Activated CD8-positive, alpha-beta T cell treated with anti-CD3 and anti-CD28 coated beads for 36 hours (primary cell): ENCODE measurements around the gene CCDC91. TPM values are rescaled to one million over a fixed set of nuclear protein-coding genes. Genes with fewer than 3 reads are reported as not detected.
A peak's percentile ranks its signal among the peaks of the same experiment; 100 is the strongest.

Experiments
- ATAC-seq: fragments of 200-7000 bp; cut with Tn5 transposase; one replicate; pipeline ENCODE4 v1.10.0; 2021; ENCODE audit warnings: mild to moderate bottlenecking, moderate library complexity
- CTCF ChIA-PET: fragments of 350-600 bp; sonication (Branson Sonifier 250); formaldehyde crosslinking; loops from one replicate; lab custom pipeline; 2021; ENCODE audit warnings: antibody characterized with exemption; lab: Charles Lee
- POLR2A ChIA-PET: fragments of 350-600 bp; sonication (Branson Sonifier 250); formaldehyde crosslinking; loops from one replicate; lab custom pipeline; 2021; ENCODE audit warnings: antibody characterized with exemption; lab: Charles Lee
- DNase-seq: peaks from one replicate; pipeline ENCODE4 v3.0.0-alpha.2; 2020
- H3K27ac Mint-ChIP-seq: one replicate; pipeline ENCODE4 v1.8.0; 2021; ENCODE audit warnings: mild to moderate bottlenecking, mixed read lengths
- H3K27me3 Mint-ChIP-seq: one replicate; pipeline ENCODE4 v1.8.0; 2021; ENCODE audit warnings: mixed read lengths
- H3K36me3 Mint-ChIP-seq: one replicate; pipeline ENCODE4 v1.8.0; 2021; ENCODE audit warnings: low read depth, mixed read lengths
- H3K4me1 Mint-ChIP-seq: one replicate; pipeline ENCODE4 v1.8.0; 2021; ENCODE audit warnings: low read depth, mixed read lengths
- H3K4me3 Mint-ChIP-seq: one replicate; pipeline ENCODE4 v1.8.0; 2021; ENCODE audit warnings: mild to moderate bottlenecking, moderate library complexity, mixed read lengths
- H3K9me3 Mint-ChIP-seq: one replicate; pipeline ENCODE4 v1.8.0; 2021; ENCODE audit warnings: mixed read lengths
- intact Hi-C: fragments of 100-400 bp; cut with micrococcal nuclease; formaldehyde crosslinking; loops from one replicate; pipeline ENCODE4 v1.10.0; 2022
- total RNA-seq, 2 experiments: library from RNA; stranded (reverse); gene quantifications; one replicate each; pipeline ENCODE4 v1.2.3, GENCODE V29; 2021
- TF ChIP-seq, protein P1 (sequence below): fragments of 200-600 bp; IDR thresholded peaks from one replicate; pipeline ENCODE4 v1.8.0; 2022; ENCODE audit warnings: antibody characterized with exemption, mild to moderate bottlenecking

CCDC91 gene
- total RNA-seq, 2 experiments from 2014 or later = 14.7 to 14.8 TPM

DNA sequence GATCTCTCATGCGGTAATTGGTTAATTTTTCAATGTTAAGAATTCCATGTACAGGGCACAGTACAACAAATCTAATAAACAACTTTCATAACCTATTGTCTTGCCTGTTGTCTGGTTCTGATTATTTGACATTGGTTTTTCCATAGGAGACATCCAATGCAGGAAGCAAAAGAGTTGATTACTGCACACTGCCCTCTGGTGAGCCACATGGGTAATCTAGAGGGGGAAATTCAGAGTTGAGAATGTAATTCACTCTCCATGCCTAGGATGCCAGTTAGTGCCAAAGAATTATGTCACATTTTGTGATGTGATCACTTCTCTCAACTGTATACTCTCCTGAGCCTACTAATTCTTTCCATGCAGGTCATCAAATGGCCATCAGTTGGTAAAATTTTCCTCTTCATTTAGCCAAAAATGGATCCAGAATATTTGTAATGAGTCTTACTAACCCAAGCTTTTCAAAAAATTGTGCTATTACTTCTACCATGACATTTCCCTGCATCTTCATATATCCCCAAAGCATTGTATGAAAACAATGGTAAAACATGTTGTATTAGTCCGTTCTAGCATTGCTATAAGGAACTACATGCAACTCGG is 17.7 kb upstream of the CCDC91 start:
- intact Hi-C loops = no loop called here
- POLR2A ChIA-PET = no interaction called here

DNA sequence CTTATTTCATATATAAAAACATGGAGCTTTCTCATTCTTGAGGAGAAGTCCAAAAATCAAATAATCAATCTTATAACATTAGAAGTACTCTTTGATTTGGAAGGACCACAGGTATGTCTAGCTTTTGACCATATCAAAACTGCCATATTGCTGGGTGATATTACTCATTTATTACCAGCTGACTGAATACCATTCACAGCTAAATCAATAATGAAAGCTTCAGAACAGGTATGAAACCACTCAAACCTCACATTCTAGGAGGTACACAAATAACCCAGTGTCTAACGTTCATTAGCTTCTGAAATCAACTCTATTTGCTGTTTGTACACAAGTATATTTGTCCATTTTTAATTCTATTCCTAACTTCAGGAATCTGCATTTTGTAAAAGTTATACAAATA is 16.8 kb upstream of the CCDC91 start:
- POLR2A ChIA-PET = no interaction called here
- no peak overlapping the region for H3K4me3 Mint-ChIP-seq
- H3K4me1 Mint-ChIP-seq = peaks cover 7% of the 10 kb centered on the region
- CTCF ChIA-PET = no interaction called here
- no peak overlapping the region for H3K27ac Mint-ChIP-seq
- no peak for DNase-seq
- intact Hi-C loops = no loop called here
- TF ChIP-seq, protein P1, sequence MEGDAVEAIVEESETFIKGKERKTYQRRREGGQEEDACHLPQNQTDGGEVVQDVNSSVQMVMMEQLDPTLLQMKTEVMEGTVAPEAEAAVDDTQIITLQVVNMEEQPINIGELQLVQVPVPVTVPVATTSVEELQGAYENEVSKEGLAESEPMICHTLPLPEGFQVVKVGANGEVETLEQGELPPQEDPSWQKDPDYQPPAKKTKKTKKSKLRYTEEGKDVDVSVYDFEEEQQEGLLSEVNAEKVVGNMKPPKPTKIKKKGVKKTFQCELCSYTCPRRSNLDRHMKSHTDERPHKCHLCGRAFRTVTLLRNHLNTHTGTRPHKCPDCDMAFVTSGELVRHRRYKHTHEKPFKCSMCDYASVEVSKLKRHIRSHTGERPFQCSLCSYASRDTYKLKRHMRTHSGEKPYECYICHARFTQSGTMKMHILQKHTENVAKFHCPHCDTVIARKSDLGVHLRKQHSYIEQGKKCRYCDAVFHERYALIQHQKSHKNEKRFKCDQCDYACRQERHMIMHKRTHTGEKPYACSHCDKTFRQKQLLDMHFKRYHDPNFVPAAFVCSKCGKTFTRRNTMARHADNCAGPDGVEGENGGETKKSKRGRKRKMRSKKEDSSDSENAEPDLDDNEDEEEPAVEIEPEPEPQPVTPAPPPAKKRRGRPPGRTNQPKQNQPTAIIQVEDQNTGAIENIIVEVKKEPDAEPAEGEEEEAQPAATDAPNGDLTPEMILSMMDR = no peak
- H3K36me3 Mint-ChIP-seq = peaks cover 2% of the 10 kb centered on the region
- peaks cover 5% of the 10 kb centered on the region for H3K9me3 Mint-ChIP-seq
- no peak for ATAC-seq
- H3K27me3 Mint-ChIP-seq = no peaks in the 10 kb centered on the region

More for the DNA sequence above, 17.7 kb upstream of the CCDC91 start:
- H3K4me3 Mint-ChIP-seq = no peak overlapping the region
- peak; percentile 6 for DNase-seq
- H3K4me1 Mint-ChIP-seq = peaks cover 7% of the 10 kb centered on the region
- CTCF ChIA-PET = no interaction called here
- no peak overlapping the region for H3K27ac Mint-ChIP-seq
- TF ChIP-seq, protein P1 = peak; percentile 36
- H3K9me3 Mint-ChIP-seq = peaks cover 5% of the 10 kb centered on the region
- no peaks in the 10 kb centered on the region for H3K27me3 Mint-ChIP-seq
- peaks cover 2% of the 10 kb centered on the region for H3K36me3 Mint-ChIP-seq
- no peak for ATAC-seq

DNA sequence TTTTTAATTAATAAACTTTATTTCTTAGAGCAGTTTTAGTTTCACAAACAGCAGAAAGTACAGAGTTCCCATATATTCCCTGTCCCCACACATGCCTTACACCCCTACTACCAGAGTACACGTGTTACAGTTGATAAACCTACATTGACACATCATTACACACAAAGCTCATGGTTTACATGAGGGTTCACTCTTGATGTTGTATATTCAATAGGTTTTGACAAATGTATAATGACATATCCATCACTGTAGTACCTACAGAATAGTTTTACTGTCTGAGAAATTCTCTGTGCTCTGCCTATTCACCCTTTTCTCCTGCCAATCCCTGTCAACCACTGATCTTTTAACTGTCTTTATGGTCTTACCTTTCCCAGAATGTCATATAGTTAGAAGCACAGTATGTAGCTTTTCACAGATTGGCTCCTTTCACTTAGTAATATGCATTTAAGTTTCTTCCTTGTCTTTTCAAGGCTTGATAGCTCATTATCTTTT is 15.1 kb upstream of the CCDC91 start:
- H3K27ac Mint-ChIP-seq = no peak overlapping the region
- DNase-seq (no peak), ATAC-seq (no peak)
- H3K36me3 Mint-ChIP-seq = peaks cover 2% of the 10 kb centered on the region
- peaks cover 5% of the 10 kb centered on the region for H3K9me3 Mint-ChIP-seq
- intact Hi-C loops = no loop called here
- H3K4me1 Mint-ChIP-seq = peaks cover 7% of the 10 kb centered on the region
- H3K27me3 Mint-ChIP-seq = no peaks in the 10 kb centered on the region
- TF ChIP-seq, protein P1 = no peak
- ChIA-PET POLR2A (interaction anchor here (1.4 kb wide), 1 partner anchor 16 kb away, joined by 4 read pairs; no protein-coding TSS in a partner anchor), CTCF (no interaction called here)
- no peak overlapping the region for H3K4me3 Mint-ChIP-seq

DNA sequence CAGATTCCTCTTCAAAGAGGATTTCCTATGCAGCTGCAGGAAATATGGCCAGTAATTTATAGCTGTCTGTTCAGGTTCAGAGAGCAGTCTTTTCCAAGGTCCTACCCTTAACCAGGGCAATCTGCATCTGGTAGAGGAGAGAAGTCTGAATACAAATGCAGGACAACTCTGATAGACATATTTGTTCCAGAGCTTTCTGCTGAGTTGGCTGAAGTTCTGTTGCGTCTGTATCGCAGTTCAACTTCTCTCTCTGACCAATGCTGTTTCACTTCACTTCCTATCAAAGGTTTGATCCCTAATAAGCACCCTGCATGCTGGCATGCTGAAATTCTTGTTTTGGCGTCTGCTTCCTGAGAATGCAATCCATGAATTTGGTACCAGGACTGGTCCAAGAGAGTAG is 14.0 kb upstream of the CCDC91 start:
- intact Hi-C loops = no loop called here
- Mint-ChIP-seq H3K9me3 (peaks cover 5% of the 10 kb centered on the region), H3K4me1 (peaks cover 7% of the 10 kb centered on the region), H3K36me3 (peaks cover 2% of the 10 kb centered on the region), H3K27ac (no peak overlapping the region), H3K27me3 (no peaks in the 10 kb centered on the region), H3K4me3 (no peak overlapping the region)
- ATAC-seq = no peak
- ChIA-PET CTCF (no interaction called here), POLR2A (interaction anchor here (1.4 kb wide), 1 partner anchor 15 kb away, joined by 4 read pairs; no protein-coding TSS in a partner anchor)
- DNase-seq = no peak
- TF ChIP-seq, protein P1 = no peak

DNA sequence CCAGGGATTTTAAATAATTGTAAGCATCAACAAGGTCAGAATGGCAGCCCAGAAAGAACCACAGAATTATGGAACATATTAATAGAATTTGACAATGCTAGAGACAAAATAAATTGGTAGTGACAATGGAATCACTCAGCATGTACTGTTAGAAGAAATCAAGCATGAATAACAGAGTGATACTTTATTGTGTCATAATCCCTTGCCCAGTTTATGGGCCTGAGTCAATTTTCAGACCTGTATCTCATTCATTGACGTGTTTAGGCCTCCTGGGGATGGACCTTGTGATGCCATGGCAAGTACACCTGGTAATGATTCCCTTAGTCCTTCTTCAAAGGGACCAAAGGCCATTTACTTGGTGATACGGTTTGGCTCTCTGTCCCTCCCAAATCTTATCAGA is 12.8 kb upstream of the CCDC91 start:
- ATAC-seq (no peak), DNase-seq (no peak)
- TF ChIP-seq, protein P1 = no peak
- Mint-ChIP-seq H3K27ac (no peak overlapping the region), H3K27me3 (no peaks in the 10 kb centered on the region), H3K36me3 (peaks cover 2% of the 10 kb centered on the region), H3K9me3 (peaks cover 5% of the 10 kb centered on the region), H3K4me1 (no peaks in the 10 kb centered on the region), H3K4me3 (no peak overlapping the region)
- POLR2A ChIA-PET = interaction anchor here (0.5 kb wide), 1 partner anchor 58 kb away, joined by 3 read pairs; no protein-coding TSS in a partner anchor
- CTCF ChIA-PET = no interaction called here
- intact Hi-C loops = no loop called here
